Fibroblast of skin of back (primary cell): ENCODE data around the gene RASSF5.
"Not testable (repeated sequence)": the region's sequence is repeated elsewhere in the genome, so short reads cannot be mapped to it uniquely, and the experiment has no call there.

Source experiments
- DNase-seq: peaks from one replicate; pipeline ENCODE4 v3.0.0-alpha.2; 2013

RASSF5 gene

GRCh38 chr1:206590025-206590758, 82.9 kb downstream of the RASSF5 start:
- DNase-seq = peak; percentile 74

- no peak for DNase-seq
Observed at GRCh38 chr1:206591226-206591625, 83.9 kb downstream of the RASSF5 start.

- no peak for DNase-seq
Observed at GRCh38 chr1:206591696-206592095, 84.4 kb downstream of the RASSF5 start.

DNA sequence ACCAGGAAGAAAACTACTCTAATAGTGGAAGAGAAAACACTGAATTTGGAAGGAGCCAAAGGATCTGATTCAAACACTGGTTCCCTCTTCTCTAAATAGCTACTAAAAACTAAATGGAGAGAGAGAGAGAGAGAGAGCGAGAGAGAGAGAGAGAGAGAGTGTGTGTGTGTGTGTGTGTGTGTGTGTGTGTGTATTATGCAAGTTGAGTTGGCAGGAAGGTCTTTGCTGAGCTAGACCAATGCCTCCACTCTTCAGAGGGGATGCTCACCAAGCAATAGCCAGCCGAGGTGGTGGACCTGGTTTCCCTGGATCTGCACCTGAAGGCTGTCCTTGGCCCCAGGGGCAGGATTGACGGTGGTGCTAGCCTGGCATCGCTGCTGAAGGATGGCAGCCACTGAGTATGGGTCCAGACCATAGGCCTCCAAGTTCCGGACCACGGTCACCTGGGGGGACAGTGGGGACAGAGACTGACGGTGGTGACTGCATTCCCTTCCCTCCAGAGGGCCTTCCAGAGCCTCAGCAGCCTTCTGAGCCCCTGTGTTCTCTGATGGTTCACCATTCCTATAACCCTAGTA, 86.1 kb downstream of the RASSF5 start:
- no peak for DNase-seq

- no peak for DNase-seq
Observed at GRCh38 chr1:206595581-206596318, 88.4 kb downstream of the RASSF5 start.

DNA sequence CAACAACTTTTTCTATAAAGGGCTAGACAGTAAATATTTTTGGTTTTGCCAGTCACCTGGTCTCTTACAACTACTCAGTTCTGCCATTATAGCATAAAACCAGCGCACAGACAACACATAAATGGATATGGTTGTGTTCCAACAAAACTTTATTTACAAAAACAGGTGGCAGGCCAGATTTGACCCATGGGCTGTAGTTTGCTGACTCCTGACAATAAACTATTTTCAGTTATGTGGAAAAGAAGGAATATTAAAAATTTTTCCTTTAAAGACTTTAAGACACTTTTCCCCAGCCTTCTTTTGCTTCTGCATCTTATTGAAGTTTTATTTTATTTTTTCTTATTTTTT, 89.0 kb downstream of the RASSF5 start:
- DNase-seq = no peak

- DNase-seq = no peak
Observed at GRCh38 chr1:206600527-206600926, 93.2 kb downstream of the RASSF5 start.

DNA sequence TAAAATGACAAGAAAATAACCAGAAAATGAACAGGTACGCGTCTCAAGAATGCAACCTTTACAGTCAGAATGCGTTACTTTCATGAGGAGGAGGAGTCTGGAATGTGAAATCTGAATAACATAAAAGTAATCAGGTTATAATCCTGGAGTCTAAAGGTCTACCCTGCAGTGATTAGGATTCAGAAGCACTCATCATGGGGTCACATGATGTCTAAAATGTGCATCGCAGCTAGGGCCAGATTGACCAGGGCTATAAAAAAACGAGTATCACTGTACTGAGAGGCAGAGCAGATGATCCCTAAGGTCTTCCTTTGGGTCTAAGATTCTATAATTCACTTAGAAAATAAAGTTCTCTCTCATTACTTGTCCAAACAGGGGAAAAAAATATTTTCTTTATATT, 97.5 kb downstream of the RASSF5 start:
- DNase-seq = no peak

DNA sequence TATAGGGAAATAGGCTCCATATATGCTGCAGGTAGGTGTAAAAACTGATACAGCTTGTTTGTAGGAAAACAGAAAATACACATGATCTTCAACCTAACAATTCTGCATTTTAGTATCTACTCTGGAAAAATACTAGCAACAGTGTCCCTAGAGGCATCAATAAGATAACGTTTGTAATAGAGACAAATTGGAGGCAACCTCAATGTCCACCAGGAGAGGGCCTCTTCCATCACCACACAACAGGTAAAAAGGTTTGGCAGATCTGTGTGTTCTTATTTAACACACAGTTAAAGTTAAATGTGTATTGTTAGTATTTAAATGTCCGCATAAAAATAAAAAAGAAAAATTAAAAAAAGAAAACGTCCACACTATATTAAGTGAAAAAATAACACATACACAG, 99.5 kb downstream of the RASSF5 start:
- no peak for DNase-seq

DNA sequence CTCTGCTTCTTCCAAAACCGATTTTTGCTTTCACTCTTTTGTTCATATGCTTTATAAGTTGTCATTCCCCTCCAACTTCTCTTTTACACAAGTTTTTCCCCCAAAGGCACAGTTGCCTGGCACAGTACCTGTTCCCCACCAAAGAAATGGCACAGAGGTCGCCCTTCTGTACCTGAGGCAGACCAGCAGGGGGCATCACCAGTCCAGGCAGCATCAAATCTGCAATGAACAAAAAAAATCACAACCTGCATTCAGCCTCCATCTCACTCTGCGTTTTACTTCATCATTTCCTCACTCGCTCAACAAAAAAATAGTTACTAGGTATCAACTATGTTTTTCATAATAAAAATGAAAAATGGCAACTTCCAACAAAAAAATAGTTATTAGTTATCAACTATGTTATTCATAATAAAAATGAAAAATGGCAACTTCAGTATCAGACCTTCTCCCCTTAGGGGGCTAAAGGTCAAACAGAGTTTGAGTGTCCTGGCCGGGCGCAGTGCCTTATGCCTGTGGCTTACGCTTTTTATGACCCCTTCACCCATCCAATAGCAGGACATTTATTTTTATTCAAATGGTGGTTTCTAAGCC, 100.9 kb downstream of the RASSF5 start:
- DNase-seq = peak; percentile 22

DNA sequence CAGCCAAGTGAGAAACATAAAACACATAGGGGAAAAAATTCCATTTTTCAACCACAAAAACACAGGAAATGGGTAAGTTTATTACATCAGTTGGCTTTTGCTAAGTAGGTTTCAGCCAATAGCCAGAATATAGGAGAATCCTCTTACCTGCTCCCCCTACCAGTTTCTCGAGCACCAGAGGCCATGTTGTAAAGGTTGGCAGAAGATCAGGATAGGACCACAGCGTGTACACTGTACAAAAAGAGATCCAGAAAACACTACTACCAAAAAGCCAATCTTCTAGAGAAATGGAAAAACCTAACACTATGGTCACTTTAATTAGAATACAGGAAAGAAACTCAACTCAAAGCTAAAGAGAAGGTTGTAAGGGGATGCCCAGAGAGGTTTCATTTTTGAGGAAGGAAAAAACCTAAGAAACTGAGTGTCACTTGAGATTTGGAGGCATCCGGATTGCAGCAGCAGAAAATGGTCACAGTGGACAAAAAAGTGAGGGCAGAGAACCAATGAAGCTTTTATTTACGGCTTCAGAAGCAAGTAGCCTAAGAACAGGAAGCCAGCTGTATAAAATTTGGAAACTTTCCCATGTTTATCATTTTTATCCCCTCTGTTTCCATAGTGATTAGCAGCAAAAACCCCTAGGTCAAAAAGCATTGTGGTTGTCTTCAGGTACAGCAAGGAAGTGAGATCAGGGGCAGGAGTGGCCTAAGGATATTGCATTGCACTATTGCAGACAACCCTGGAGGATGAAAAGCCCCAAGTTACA, 102.1 kb downstream of the RASSF5 start:
- DNase-seq = no peak

GRCh38 chr1:206612129-206612876, 105.0 kb downstream of the RASSF5 start, which contains the start of gene EIF2D:
TSS of gene EIF2D (minus strand) at chr1:206612465. CDS start at chr1:206612342, 123 bp downstream.
- DNase-seq = peak; percentile 90

DNA sequence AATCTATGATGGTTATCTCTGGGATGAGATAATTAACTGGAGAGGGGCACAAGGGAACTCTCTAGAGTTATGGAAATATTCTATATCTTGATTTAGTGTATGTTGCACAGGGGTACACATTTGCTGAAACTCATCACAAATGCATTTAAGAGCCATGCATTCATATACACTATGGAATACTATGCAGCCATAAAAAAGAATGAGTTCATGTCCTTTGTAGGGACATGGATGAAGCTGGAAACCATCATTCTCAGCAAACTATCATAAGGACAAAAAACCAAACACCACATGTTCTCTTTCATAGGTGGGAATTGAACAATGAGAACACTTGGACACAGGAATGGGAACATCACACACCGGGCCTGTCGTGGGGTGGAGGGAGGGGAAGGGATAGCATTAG, 119.1 kb downstream of the RASSF5 start:
- DNase-seq = not testable (repeated sequence)

DNA sequence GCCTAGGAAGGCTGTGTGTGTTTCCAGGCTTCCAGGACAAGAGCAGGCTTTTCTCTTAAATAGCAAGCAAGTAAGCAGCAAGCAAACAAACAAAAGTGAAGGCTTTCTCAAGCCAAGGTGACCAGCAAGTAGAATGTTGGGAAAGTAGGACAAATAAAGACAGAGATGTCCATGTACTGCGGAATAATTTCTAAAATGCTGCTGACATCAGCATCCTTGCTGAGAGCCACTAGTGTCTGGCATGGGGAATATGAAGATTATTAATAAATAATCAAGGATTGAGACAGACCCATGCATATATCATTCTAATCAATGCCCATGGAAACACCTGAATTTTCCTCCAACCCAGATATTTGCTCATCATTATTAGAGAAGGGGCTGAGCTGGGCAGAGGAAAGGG, 121.6 kb downstream of the RASSF5 start:
- DNase-seq = no peak

GRCh38 chr1:206631085-206631509, 123.8 kb downstream of the RASSF5 start:
- DNase-seq = peak; percentile 88

DNA sequence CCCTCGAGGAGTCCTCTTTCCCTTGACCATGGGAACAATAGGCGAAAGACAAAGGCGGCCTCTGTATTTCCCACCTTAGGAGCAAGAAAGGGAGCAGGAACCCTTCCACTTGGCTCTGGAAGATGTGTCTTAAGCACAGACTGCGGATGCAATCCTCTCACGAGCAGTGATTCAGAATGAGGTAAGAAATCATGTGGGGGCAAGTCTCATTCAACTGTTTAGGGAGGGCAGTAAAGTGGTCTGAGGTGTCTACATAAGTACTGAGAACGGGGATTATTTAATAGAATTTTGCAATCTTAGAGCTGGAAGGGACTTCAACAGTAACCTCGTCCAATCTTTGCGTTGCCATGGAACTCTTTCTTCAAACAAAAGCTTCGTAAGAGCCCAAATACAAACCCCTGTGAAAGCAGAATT, 126.4 kb downstream of the RASSF5 start:
- DNase-seq = peak; percentile 53

- peak; percentile 89 for DNase-seq
Observed at GRCh38 chr1:206634365-206635079, 127.2 kb downstream of the RASSF5 start.

DNA sequence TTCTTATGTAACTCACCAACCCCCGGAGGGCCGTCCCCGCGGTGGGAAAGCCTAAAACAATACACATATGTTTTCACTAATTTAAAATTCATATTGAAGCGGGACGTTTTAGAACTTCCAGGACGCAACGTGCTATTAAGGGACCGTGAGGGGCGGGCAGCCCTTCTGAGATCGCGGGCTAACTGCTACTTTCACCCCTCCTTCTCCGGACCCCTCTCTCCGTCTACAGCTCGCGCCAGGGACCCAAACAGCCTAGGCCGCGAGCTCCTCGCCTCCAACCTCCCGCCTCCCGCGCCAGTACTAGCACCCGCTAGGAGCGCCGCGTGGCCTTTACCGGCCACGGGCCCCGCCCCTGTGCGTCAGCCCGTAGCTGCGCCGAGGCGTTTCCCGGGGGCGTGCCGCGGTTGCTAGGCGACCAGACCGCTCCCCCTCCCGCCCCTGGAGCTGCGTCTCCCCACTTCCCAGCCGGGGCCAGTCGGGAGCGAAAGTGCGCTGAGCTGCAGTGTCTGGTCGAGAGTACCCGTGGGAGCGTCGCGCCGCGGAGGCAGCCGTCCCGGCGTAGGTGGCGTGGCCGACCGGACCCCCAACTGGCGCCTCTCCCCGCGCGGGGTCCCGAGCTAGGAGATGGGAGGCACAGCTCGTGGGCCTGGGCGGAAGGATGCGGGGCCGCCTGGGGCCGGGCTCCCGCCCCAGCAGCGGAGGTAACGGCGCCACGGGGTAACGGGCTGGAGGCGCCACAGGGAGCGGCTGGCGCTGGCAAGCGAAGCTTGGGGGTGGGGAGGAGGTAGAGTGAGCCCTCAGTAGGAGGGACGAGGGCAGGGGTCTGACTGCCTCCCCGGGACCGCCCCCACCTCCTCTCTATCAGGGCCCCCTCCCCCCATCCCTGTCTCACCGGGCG, 128.0 kb downstream of the RASSF5 start, which contains the start of gene DYRK3:
Gene DYRK3, plus strand, starts transcription at position 457 of the 898 bp plus-strand sequence. Its CDS starts 168 bp downstream, at position 625.
- peak; percentile 91 for DNase-seq

GRCh38 chr1:206635978-206636345, 128.6 kb downstream of the RASSF5 start:
- DNase-seq = no peak

GRCh38 chr1:206636671-206637070, 129.3 kb downstream of the RASSF5 start:
- no peak for DNase-seq
